GM19025 (cell line): ENCODE data around the gene SPIRE2.
A peak's percentile ranks its signal among the peaks of the same experiment; 100 is the strongest.
"Not testable (repeated sequence)": the region's sequence is repeated elsewhere in the genome, so short reads cannot be mapped to it uniquely, and the experiment has no call there.

Experiments
- ATAC-seq: cut with Tn5 transposase; IDR thresholded peaks from one replicate; pipeline ENCODE4 v1.9.1; 2021; ENCODE audit warnings: mild to moderate bottlenecking, low read depth, moderate library complexity; ENCODE audit not compliant: unreplicated experiment

Gene SPIRE2

DNA sequence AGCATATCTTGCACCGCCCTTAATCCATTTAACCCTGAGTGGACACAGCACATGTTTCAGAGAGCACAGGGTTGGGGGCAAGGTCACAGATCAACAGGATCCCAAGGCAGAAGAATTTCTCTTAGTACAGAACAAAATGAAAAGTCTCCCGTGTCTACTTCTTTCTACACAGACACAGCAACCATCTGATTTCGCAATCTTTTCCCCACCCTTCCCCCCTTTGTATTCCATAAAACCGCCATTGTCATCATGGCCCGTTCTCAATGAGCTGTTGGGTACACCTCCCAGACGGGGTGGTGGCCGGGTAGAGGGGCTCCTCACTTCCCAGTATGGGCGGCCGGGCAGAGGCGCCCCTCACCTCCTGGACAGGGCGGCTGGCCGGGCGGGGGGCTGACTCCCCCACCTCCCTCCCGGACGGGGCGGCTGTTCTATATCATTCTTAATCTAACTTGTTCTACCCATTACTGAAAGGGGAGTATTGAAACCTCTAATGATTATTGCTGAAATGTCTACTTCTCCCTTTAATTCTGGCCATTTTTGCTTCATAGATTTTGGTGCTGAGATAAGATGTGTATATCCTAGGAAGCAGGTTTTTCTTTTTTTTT lies 21.6 kb upstream of the SPIRE2 start:
- not testable (repeated sequence) for ATAC-seq

DNA sequence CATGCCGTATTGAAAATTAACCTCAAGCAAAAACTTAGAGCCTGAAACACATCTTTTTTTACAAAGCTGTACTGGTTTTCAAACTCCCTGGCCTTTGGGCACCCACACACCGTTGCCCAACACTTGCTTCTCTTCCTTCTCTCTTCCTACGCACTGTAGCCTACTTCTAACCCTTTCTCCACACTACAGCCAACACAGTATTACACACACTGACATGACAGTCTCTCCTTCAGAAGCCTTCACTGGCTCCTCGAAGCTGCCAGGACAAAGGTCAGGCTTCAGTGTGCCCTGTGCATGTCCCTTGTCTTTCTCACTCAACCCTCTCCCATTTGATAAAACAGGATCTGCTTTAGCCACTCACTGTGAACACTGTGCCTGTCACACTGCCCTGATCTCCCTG lies 19.8 kb upstream of the SPIRE2 start:
- no peak for ATAC-seq

DNA sequence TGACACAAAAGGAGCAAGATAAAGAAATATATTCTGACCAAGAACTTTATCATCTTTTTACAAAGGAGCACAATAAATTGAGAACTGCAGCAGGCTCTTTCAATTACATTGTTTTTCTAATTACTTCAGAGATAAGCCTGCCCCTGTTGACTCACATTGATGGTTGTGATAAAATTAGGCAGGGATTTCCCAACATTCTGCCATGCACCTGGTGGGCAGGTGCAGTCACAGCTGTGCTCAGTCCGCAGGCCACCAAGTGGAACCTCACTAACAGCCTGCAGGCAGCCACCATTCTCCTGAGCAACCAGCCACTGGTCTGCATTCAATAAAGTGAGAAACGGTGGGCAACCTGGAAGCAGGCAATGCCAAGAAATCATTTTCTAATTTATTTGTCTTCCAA lies 17.0 kb upstream of the SPIRE2 start:
- no peak for ATAC-seq

DNA sequence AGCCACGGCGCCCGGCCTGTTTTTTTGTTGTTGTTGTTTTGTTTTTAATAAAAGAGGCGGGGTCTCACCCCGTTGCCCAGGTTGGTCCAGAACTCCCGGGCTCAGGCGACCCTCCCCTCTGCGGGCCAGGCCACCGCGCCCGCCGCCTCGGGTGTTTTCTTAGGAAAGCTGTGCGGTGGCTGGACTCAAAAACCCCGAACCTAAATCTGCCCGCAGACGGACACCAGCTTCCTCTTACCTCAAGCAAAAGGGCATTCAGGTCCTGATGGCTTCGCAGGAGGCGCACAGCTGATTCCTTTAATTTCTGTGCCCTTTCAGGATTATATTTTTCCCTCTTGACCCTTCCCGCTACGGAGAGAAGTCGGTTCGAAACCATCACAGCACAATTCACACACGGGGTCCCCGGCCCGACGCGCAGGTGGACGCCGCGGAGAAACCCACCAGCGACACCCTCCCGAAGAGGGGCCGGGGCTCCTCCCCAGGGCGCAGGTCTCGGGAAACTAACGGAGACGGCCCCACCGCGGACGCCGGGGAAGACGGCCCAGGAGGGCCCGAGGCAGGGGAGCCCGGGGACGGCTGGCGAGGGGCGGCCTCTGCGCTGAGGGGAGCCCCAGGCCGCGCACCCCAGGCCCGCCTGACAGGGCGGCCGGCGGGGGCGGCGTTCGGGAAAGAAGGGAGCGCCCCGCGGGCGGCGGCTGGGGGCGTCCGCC lies 12.5 kb upstream of the SPIRE2 start:
- ATAC-seq: peak; percentile 20

DNA sequence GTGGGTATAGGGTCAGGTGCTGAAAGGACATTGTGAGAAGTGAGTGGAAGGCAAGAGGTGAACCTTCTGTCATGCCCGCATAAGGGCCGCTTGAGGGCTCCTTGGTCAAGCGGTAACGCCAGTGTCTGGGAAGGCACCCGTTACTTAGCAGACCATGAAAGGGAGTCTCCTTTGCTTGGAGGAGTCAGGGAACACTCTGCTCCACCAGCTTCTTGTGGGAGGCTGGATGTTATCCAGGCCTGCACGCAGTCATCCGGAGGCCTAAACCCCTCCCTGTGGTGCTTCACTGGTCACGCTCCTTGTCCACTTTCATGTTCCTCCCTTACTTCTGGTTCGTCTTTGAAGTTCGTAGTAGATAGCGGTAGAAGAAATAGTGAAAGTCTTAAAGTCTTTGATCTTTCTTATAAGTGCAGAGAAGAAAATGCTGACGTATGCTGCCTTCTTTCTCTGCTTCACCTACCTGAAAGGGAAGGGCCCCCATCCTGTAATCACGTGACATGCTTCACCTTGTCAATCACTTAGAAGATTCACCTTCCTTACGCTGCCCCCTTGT lies 9.3 kb upstream of the SPIRE2 start:
- not testable (repeated sequence) for ATAC-seq

DNA sequence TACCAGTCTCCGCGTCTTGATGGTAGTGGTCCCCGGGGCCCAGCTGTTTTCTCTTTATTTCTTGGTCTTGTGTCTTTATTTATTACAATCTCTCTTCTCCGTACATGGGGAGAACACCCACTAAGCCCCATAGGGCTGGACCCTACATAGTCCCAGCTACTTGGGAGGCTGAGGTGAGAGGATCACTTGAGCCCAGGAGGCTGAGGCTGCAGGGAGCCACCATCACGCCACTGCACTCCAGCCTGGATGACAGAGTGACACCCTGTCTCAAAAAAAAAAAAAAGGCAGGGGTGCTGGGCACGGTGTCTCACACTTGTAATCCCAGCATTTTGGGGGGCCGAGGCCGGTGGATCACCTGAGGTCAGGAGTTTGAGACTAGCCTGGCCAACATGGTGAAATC lies 8.8 kb upstream of the SPIRE2 start:
- ATAC-seq: not testable (repeated sequence)

DNA sequence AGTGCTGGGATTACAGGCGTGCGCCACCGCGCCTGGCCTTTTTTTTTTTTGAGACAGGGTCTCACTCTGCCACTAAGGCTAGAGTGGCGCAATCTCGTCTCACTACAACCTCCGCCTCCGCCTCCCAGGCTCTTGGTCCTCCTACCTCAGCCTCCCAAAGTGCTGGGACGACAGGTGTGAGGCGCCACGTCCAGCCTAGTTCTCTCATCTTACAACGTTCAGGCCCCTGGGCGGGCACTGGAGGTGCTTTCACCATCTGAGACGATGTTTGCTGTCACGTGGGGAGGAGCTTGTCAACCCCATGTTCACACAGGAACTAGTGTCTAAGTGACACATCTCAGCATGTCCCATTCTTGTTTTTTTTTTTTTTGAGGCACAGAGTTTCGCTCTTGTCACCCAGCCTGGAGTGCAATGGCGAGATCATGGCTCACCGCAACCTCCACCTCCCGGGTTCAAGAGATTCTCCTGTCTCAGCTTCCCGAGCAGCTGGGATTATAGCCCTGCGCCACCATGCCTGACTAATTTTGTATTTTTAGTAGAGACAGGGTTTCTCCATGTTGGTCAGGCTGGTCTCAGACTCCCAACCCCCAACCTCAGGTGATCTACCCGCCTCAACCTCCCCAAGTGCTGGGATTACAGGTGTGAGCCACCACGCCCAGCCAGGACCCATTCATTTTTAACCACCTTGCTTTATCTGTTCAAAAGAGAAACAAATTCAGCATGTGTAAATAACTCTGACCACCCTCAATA lies 6.7 kb upstream of the SPIRE2 start:
- ATAC-seq: no peak

DNA sequence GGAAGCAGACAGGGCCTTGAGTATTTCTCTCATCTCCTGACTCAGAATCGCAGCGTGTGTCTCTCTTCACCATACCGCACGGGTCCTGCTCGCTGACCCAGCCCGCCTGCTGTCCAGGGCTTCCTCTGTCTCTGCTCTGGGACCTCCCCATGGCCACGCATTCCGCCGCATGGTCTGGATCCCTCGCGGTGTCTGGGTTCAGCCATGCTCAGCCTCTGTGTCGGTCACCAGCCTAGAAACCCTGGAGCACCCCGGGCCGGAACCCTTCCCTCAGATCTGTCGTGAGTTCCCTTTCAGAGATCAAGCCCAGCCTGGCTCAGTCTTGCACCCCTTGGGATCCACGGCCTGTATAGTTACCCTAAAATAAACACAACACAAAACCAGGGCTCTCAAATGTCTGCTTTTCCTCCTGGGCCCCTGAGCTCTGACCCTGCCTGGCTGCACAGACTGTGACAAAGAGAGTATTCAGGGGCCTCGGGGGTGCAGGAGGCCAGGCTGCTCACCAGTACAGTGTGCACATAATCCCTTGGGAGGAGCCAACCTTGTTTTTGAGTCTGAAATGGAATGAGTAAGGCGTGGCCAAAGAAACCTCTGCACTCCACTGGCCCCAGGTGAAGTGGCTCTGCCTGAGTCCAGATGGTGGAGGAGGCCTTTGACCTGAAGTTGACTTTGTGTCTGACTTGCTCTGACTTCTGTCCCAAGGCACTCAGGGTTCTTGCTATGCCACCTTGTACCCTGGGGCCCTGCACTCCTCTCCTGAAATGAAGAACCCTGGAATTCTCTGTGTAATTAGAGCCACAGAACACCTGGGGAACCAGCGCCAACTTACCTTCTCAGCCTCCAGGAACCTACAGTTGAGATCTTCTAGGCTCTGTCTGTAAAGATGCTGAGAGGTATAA lies 5.8 kb upstream of the SPIRE2 start:
- ATAC-seq: no peak

DNA sequence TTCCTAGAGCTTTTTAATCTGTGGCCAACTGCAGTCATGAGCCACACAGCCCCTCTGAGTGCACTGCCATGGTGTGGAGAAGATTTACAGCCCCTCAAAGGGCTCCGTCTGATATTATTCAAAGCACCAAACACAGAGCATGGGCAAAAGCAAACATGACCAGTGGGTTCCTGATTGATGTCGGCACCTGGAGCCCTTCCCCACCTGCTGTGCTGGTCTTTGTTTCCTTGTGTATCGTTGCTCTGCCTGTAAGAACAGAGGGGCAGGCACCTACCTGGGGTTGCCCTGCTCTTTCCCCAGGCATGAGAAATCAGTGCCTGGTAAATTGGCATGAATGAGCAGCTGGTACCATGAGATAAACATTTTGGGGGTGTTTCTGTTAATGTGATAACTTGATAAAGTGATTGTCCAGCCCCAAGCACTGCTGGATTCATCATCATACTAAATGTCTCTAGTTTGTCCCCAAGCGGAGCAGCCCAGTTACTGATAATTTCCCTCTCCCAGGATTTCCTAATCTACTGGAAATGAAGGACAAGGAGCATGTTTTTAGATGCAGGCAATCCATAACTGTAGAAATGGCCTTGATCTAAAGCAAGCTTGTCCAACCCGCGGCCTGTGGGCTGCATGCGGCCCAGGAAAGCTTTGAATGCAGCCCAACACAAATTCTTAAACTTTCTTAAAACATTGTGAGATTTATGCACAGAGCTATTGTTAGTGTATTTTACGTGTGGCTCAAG lies 5.0 kb upstream of the SPIRE2 start:
- ATAC-seq: no peak

DNA sequence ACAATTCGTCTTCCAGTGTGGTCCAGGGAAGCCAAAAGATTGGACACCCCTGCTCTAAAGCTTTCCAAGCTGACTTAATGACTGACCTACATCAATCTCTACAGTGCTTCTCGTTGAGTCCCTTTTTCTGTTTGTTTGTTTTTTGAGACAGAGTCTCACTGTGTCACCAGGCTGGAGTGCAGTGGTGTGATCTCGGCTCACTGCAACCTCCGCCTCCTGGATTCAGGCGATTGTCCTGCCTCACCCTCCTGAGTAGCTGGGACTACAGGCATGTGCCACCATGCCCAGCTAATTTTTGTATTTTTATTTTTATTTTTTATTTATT lies 4.5 kb upstream of the SPIRE2 start:
- not testable (repeated sequence) for ATAC-seq

DNA sequence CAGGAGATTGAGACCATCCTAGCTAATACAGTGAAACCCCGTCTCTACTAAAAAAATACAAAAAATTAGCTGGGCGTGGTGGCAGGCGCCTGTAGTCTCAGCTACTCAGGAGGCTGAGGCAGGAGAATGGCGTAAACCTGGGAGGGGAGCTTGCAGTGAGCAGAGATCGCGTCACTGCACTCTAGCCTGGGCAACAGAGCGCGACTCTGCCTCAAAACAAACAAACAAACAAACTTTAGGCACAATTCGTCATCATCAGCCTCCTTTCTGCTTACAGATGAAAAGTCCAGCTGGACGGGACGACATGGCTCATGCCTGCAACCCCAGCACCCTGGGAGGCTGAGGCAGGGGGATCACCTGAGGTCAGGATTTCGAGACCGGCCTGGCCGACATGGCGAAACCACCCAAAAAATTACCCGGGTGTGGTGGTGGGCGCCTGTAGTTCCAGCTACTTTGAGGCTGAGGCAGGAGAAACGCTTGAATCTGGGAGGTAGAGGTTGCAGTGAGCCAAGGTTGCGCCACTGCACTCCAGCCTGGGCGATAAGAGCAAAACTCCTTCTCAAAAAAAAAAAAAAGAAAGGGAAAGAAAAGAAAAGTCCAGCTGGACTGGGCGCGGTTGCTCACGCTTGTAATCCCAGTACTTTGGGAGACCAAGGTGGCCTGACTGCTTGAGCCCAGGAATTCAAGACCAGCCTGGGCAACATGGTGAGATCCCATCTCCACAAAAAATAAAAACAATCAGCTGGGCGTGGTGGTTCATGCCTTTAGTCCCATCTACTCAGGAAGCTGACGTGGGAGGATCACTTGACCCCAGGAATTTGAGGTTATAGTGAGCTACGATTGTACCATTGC lies 1.5 kb upstream of the SPIRE2 start:
- ATAC-seq: no peak

DNA sequence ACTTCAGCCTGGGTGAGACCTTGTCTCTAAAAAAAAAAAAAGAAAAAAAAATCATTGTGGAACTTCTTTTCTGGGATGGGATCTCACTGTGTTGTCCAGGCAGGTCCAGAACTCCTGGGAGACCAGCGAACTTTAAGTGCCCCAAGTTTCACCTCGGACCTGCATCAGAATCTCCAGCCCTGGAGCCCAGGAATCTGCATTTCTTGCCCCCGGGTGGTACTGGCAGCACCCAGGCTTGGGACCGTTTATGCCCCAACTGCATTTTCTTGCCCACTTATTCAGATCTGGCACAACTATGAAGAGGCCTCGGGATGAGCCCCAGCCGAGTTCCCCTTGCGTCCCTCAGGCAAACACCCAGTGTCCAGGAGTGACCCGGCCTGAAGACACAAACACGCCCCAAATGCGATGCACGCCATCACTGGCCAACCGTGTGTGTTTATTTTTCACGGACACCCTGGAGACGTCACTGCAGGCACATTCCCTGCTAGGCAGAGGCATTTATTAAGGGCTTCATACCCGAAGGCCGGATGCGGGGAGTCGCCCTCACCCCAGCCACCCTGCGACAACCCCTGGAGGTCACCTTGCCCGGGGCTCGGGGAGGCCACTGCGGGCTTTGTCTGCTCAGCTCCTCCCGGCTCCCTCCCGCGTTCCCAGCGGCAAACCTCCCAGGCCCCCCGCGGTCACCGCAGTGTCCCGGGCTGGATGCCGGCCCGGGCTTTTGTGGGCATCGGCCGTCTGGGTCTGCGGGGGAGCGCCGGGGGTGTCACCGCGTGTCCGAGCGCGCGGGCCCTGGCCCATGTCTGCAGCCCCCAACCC lies 684 bp upstream of the SPIRE2 start:
- no peak for ATAC-seq

DNA sequence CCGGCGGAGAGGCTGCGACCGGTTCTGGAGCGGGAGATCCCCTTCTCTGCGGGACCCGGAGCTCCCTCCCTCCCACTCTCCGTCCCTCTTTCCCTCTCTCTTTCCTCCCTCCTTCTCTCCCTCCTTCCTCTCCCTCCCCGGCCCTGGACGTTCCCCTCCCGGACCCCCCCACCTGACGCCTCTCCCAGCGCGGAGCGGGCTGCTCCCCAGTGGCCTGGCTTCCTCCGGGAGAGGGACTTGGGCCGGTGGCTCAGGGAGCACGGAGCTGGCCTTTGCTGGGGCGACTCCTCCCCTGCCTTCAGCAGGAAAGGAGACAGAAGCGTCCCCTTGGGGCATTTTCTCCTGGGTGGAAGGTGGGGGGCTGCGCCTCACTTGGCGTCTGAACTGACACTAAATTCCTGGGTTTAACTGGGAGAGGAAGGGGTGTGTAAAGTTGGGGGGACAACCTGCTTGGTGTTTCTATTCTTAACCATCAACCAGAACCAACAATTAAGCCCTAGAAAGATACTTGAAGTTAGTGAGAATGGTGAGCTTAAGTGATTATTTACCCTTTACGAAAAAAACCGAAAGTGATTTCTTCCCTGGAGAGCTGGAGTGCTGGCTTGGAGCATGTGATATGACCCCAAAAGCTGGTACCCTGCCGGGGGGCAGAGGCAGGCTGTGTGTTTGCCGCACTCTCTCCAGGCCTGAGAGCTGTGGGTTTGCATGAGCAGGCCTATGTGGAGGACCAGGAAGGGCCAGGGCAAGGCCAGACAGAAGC lies 775 bp downstream of the SPIRE2 start:
- ATAC-seq: no peak

DNA sequence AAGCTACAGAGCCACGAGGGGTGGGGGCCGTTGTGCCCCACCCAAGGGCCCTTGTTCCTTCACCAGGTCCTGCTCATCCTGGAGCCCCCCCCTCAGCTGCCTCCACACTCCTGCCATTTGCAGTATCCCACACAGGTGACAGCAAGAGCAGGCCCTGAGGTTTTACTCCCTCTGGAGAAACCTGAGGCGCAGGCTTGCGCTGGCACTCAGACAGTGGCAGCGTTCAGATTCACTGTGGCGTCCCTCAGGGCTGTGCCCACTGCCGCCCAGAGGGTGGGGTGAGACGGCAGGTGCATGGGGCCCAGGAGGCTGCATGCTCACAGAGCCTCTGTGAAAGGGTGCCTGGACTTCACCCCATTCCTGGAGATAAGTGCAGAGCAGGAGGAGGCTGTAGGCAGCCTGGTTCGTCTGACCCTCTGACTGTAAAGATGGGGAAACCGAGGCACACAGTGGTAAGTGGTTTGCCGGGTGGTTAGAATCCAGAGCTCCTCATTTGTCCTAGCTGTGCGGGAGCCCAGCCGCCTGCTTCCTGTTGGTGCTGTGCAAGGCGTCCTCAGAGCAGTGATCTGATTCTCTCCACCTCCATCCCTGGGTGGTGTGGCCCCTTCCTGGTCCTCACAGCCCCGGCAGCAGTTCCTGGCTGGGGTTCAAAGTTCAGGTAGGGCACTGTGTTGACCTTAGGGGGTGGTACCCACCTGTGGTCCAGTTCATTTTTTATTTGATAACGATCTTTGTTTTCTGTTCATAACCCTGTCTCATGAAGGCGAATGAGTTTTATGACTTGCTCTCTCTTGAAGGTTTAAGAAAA lies 1.6 kb downstream of the SPIRE2 start:
- ATAC-seq: no peak

DNA sequence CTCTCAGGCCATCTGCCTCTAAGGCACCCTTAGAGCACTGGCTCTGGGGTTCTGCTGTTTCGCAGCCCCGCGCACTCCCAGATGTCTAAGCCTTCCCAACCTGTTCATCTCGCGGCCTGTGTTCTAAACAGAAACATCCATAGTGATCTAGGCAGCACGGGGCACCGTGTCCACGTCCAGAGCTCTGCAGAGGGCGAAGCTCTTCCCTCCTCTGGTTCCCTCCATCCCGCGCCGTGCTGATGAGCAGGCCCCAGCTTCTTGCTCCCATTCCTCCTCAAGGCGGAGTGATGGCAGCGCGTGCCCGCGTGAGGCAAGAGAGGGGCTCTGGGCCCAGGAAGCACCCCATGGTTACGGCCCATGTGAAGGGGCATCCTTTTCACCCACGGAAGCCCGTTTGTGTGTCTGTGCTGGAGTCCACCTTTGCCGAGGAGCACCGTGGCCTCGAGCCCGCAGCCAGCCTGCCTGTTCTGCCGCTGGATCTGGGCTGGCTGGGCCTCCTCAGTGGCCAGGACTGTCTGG lies 3.6 kb downstream of the SPIRE2 start:
- no peak for ATAC-seq

DNA sequence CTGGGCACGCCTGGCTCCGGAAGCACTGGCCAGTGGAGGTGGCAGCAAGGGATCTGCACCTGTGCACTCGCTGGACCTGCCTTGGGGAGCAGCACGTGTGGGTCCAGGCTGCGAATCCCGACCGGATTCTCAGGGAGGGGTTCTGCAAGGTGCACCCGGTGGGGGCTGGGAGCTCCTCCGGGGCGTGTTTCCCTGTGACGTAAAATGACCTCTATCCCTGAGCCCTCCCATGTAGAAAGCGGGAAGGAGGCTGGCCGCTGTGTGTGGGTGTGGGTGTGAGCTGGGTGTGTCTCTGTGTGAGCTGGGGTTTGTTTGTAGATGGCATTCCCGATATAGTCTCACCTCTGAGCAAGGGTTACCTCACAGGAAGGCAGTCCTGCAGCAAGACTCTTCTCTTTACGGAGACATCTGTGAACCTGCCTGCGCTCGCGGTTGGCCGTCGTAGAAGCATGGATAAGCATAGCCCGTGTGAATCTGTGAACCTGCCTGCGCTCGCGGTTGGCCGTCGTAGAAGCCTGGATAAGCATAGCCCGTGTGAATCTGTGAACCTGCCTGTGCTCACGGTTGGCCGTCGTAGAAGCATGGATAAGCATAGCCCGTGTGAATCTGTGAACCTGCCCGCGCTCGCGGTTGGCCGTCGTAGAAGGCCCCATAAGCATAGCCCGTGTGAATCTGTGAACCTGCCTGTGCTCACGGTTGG lies 5.5 kb downstream of the SPIRE2 start:
- ATAC-seq: not testable (repeated sequence)
